Karpas-422 (cell line): Measurements from ENCODE around the gene HYI. TPM values are rescaled to one million over a fixed set of nuclear protein-coding genes. Genes with fewer than 3 reads are reported as not detected.

ENCODE experiments used
- DNase-seq: peaks from one replicate; pipeline ENCODE4 v3.0.0-alpha.2; 2015
- H2AFZ ChIP-seq: fragments of 200-600 bp; sonication (generic); 2 replicates; pipeline ENCODE4 v1.6.1; 2014; ENCODE audit warnings: antibody characterized with exemption, low read length, mixed read lengths
- H3K27ac ChIP-seq: fragments of 200-600 bp; sonication (generic); 2 replicates; pipeline ENCODE4 v1.5.1; 2014; ENCODE audit warnings: mild to moderate bottlenecking, low read length, moderate library complexity
- H3K27me3 ChIP-seq: fragments of 200-600 bp; sonication (generic); 2 replicates; pipeline ENCODE4 v1.6.1; 2014; ENCODE audit warnings: low read length, mixed read lengths
- H3K36me3 ChIP-seq: fragments of 200-600 bp; sonication (generic); 2 replicates; pipeline ENCODE4 v1.6.1; 2014; ENCODE audit warnings: low read length, mixed read lengths; ENCODE audit not compliant: insufficient read depth
- H3K4me1 ChIP-seq: fragments of 200-600 bp; sonication (generic); 2 replicates; pipeline ENCODE4 v1.6.1; 2014; ENCODE audit warnings: mild to moderate bottlenecking, low read length, mixed read lengths
- H3K4me2 ChIP-seq: fragments of 200-600 bp; sonication (generic); 2 replicates; pipeline ENCODE4 v1.6.1; 2014; ENCODE audit warnings: low read length, low read depth, mild to moderate bottlenecking; ENCODE audit not compliant: poor library complexity, severe bottlenecking
- H3K4me3 ChIP-seq: fragments of 200-600 bp; sonication (generic); 2 replicates; pipeline ENCODE4 v1.5.1; 2014; ENCODE audit warnings: mild to moderate bottlenecking, antibody characterized with exemption, low read length, mixed read lengths
- H3K79me2 ChIP-seq: fragments of 200-600 bp; sonication (generic); 2 replicates; pipeline ENCODE4 v1.6.1; 2014; ENCODE audit warnings: mild to moderate bottlenecking, low read length, mixed read lengths
- H3K9ac ChIP-seq: fragments of 200-600 bp; sonication (generic); 2 replicates; pipeline ENCODE4 v1.6.0; 2014; ENCODE audit warnings: low read length
- H3K9me2 ChIP-seq: fragments of 200-600 bp; sonication (generic), shearing (Covaris generic); replicated peaks from 2 replicates; pipeline ENCODE4 v1.6.0; 2014; ENCODE audit warnings: mild to moderate bottlenecking, low read length, moderate library complexity; ENCODE audit not compliant: insufficient read depth
- H3K9me3 ChIP-seq: fragments of 300-700, 200-600 bp; sonication (generic); 2 replicates; pipeline ENCODE4 v1.6.1; 2014; ENCODE audit warnings: low read length, mixed read lengths
- H4K20me1 ChIP-seq: fragments of 200-600 bp; sonication (generic); 2 replicates; pipeline ENCODE4 v1.6.1; 2014; ENCODE audit warnings: mild to moderate bottlenecking, antibody characterized with exemption, low read length, low read depth; ENCODE audit not compliant: insufficient read depth
- total RNA-seq: library from RNA; depleted of rRNA; stranded (reverse); fragments of >200 nt; shearing (Covaris generic); gene quantifications from 2 replicates; pipeline ENCODE4 v1.2.3, GENCODE V29; 2014; ENCODE audit warnings: low replicate concordance

HYI gene
- total RNA-seq, 1 experiment from 2014 or later: not detected

DNA sequence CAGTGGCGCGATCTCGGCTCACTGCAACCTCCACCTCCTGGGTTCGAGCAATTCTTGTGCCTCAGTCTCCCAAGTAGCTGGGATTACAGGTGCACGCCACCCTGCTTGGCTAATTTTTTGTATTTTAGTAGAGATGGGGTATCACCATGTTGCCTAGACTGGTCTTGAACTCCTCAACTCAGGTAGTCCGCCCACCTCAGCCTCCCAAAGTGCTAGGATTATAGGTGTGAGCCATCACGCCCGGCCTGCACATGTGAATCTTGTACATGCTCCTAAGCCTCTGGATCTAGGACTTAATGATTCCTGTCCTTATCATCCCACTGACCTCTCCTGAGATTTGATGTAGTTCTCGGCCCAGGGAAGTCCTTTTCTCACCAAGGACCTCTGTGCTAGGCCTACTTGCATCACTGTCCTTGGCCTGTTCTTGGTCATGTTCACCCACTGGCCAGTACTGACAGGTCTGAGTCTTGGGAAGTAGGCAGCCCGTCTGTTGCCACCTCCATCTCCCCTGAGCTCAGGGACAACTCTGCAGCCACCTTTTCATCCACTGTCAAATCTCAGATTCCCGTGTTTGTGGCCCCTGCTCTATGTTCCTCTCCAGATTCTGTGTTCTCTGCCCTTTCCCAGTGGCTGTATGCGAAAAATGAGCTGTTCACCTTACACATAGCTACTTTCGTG lies 9.4 kb downstream of the HYI start:
- no peaks in the 10 kb centered on the region for H3K27me3 ChIP-seq
- no peaks in the 10 kb centered on the region for H3K79me2 ChIP-seq
- H3K4me3 ChIP-seq: no peak overlapping the region
- no peak overlapping the region for H3K9ac ChIP-seq
- H3K4me2 ChIP-seq: no peak overlapping the region
- H3K9me2 ChIP-seq: no peaks in the 10 kb centered on the region
- no peaks in the 10 kb centered on the region for H3K9me3 ChIP-seq
- no peak for DNase-seq
- 0 out of 2 replicates have a peak, but pooled peaks cover 2% of the 10 kb centered on the region for H3K36me3 ChIP-seq
- no peak overlapping the region for H2AFZ ChIP-seq
- no peak overlapping the region for H3K27ac ChIP-seq
- no peaks in the 10 kb centered on the region for H3K4me1 ChIP-seq
- H4K20me1 ChIP-seq: no peaks in the 10 kb centered on the region

DNA sequence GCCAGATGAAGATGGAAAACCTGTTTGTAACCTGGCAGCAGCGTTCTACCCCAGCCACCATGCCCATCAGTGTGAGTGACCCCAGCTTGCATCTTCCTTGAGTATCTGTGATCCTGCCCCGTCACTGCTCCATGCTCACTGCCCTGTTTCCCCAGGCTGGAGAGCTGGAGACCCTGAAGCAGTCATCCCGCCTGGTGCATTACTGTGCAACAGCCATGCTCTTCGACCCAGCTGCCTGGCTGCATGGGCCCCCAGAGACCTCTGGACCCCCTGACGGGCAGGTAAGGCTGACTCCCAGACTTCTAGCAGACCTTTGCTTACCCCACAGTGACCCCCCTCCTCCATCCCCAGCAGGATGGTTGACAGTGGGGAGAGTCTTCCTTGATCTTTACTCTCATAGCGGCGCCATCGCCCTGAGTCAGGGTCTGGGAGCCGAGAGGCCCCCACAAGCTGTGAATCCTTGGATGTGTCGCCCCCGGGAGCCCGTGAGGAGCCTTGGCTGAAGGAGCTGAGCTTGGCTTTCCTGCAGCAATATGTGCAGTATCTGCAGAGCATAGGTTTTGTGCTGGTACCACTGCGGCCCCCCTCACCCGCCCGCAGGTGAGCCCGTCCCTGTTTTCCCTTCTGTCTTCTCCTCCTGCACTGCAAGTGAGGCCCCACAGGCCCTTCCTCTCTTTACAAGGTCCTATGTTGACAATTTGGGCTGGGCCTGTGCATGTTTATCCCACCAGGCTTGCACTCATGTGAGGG lies 10.4 kb downstream of the HYI start:
- Histone ChIP-seq H3K27ac (no peak overlapping the region), H3K4me1 (no peaks in the 10 kb centered on the region), H3K9me2 (no peaks in the 10 kb centered on the region), H3K27me3 (no peaks in the 10 kb centered on the region), H3K4me3 (no peak overlapping the region), H3K79me2 (no peaks in the 10 kb centered on the region), H3K36me3 (0 out of 2 replicates have a peak, but pooled peaks cover 2% of the 10 kb centered on the region), H4K20me1 (no peaks in the 10 kb centered on the region), H2AFZ (no peak overlapping the region), H3K9me3 (no peaks in the 10 kb centered on the region), H3K4me2 (no peak overlapping the region), H3K9ac (no peak overlapping the region)
- DNase-seq: no peak

DNA sequence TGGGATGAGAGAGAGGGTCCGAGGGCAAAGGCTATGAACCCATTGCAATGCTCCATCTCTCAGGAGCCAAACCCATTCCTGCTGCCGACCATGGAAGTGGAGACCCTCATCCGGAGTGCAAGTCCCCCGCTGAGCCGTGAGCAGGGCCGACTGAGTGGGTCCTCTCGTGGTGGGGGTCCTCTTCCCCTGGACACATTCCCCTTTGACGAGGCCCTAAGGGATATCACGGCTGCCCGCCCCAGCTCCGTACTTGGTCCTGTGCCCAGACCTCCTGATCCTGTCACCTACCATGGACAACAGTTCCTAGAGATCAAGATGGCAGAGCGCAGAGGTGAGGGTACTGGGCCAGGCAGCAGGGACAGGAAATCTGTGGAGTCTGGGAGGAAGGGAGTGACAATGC lies 11.0 kb downstream of the HYI start:
- H3K4me2 ChIP-seq: no peak overlapping the region
- H3K36me3 ChIP-seq: 0 out of 2 replicates have a peak, but pooled peaks cover 2% of the 10 kb centered on the region

DNA sequence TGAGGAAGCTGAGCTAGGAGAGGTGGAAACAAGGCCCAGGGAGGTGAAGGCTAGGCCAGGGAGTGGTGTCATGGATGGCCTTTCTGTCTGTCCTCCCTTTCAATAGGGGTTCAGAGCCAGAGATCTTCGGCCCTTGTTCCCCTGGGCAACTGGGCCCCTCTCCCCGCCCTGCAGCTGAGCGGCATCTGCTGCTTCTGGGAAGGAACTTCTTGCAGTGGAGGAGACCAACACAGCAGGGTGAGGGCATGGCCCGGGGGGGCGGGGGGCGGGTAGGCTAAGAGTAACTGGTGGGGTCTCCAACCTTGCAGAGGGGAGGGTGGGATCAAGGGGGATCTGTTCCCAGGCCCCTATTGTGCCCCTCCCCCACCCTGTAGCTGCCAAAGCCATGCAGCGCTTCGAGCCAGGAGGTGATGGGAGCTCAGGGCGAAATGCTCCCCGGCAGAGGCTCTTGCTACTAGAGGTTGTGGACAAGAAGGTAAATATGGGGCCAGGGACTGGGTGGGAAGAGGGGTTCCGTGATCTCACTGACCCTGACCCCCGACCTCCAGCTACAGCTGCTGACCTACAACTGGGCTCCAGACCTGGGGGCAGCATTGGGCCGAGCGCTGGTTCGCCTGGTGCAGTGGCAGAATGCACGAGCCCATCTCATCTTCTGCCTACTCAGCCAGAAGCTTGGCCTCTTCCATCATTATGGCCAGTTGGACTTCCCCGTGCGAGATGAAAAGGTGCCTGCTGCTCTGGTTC lies 11.7 kb downstream of the HYI start:
- no peaks in the 10 kb centered on the region for H3K4me1 ChIP-seq
- H2AFZ ChIP-seq: no peak overlapping the region
- H4K20me1 ChIP-seq: no peaks in the 10 kb centered on the region
- no peaks in the 10 kb centered on the region for H3K9me3 ChIP-seq
- 0 out of 2 replicates have a peak, but pooled peaks cover 2% of the 10 kb centered on the region for H3K36me3 ChIP-seq
- H3K27me3 ChIP-seq: no peaks in the 10 kb centered on the region
- H3K4me3 ChIP-seq: no peak overlapping the region
- no peak overlapping the region for H3K27ac ChIP-seq
- no peak overlapping the region for H3K4me2 ChIP-seq
- H3K9ac ChIP-seq: no peak overlapping the region
- H3K9me2 ChIP-seq: no peaks in the 10 kb centered on the region
- DNase-seq: no peak
- H3K79me2 ChIP-seq: no peaks in the 10 kb centered on the region

More for the DNA sequence above, 11.0 kb downstream of the HYI start:
- no peak overlapping the region for H3K4me3 ChIP-seq
- no peak overlapping the region for H3K27ac ChIP-seq
- no peak for DNase-seq
- no peak overlapping the region for H3K9ac ChIP-seq
- no peaks in the 10 kb centered on the region for H3K79me2 ChIP-seq
- H4K20me1 ChIP-seq: no peaks in the 10 kb centered on the region
- H3K4me1 ChIP-seq: no peaks in the 10 kb centered on the region
- no peaks in the 10 kb centered on the region for H3K9me2 ChIP-seq
- no peaks in the 10 kb centered on the region for H3K9me3 ChIP-seq
- H2AFZ ChIP-seq: no peak overlapping the region
- no peaks in the 10 kb centered on the region for H3K27me3 ChIP-seq

DNA sequence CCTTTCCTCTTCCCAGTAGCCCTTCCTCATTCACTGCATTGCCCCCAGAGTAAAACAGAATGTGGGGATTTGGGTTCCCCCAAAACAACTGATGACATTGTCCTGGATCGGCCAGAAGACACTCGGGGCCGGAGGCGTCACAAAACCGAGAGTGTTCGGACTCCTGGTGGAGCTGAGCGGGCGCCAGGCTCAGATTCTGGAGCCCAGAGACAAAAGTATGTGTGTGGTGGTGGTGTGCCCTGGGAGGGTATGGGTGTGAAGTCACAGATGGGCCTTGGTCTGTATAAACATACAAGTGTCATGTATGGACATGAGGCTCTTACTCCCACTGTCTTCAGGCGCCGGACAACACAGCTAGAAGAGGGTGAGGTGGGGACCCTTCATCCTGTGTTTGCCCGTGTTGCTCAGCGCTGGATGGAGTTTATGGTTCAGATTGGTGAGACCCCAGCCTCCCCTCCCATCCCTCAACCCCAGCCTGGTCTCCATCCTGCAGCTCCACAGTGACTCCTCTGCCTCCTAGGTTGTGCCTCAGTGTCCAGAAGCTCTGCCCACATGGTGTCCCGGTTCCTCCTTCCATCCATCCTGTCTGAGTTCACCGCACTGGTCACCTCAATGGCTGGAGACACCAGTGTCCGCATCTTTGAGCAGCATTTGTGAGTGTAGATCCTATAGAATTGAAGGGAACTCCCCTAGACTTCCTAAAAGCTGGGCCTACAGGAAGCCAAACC lies 12.4 kb downstream of the HYI start:
- no peak overlapping the region for H3K9ac ChIP-seq
- no peak overlapping the region for H2AFZ ChIP-seq
- no peaks in the 10 kb centered on the region for H3K27me3 ChIP-seq
- H3K27ac ChIP-seq: no peak overlapping the region
- no peak overlapping the region for H3K4me2 ChIP-seq
- no peaks in the 10 kb centered on the region for H3K4me1 ChIP-seq
- H4K20me1 ChIP-seq: no peaks in the 10 kb centered on the region
- H3K9me3 ChIP-seq: no peaks in the 10 kb centered on the region
- H3K36me3 ChIP-seq: 0 out of 2 replicates have a peak, but pooled peaks cover 2% of the 10 kb centered on the region
- H3K79me2 ChIP-seq: no peaks in the 10 kb centered on the region
- H3K4me3 ChIP-seq: no peak overlapping the region
- no peak for DNase-seq
- no peaks in the 10 kb centered on the region for H3K9me2 ChIP-seq

DNA sequence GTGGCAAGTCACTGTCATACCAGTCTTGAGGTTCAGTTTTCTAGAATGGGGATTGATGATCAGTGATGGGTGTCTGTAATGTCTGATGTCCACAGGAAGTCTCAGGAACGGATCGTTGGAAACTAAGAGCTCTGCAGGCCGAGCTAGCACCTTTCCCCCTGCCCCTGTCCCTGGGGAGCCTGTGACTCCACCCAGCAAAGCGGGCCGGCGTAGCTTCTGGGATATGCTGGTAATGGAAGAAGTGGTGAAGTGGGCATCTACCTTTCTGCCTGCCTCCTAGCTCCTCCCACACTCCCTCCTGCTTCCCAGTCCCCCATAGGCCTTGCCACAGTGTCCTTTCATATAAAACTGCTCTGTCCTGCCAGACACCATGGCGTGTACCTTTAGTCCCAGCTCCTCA lies 13.4 kb downstream of the HYI start:
- H3K36me3 ChIP-seq: 0 out of 2 replicates have a peak, but pooled peaks cover 2% of the 10 kb centered on the region
- H3K9me3 ChIP-seq: no peaks in the 10 kb centered on the region

DNA sequence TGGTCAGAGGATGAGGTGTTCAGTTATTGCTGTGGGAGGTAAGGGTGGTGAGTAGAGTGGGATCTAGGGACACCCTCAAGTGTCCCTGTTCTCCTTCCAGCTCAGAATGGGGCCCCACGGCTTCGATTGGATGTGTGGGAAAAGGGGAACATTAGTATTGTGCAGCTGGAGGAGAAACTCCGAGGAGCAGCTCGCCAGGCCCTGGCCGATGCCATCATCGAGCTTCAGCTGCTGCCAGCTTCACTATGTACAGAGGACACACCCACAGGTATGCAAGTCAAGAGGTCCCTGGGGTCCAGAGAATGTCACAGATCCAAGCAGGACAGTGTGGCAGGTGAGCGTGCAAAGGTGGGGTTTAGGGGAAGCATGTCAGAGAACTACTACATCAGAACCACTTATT lies 13.9 kb downstream of the HYI start:
- Histone ChIP-seq H3K79me2 (no peaks in the 10 kb centered on the region), H4K20me1 (no peaks in the 10 kb centered on the region), H2AFZ (no peak overlapping the region), H3K9me2 (no peaks in the 10 kb centered on the region), H3K9me3 (no peaks in the 10 kb centered on the region), H3K27me3 (no peaks in the 10 kb centered on the region), H3K9ac (no peak overlapping the region), H3K36me3 (0 out of 2 replicates have a peak, but pooled peaks cover 2% of the 10 kb centered on the region), H3K4me2 (no peak overlapping the region), H3K4me1 (no peaks in the 10 kb centered on the region), H3K4me3 (no peak overlapping the region), H3K27ac (no peak overlapping the region)
- no peak for DNase-seq

More for the DNA sequence above, 13.4 kb downstream of the HYI start:
- no peaks in the 10 kb centered on the region for H4K20me1 ChIP-seq
- H3K79me2 ChIP-seq: no peaks in the 10 kb centered on the region
- H3K4me3 ChIP-seq: no peak overlapping the region
- no peak overlapping the region for H2AFZ ChIP-seq
- no peaks in the 10 kb centered on the region for H3K4me1 ChIP-seq
- H3K27ac ChIP-seq: no peak overlapping the region
- DNase-seq: no peak
- H3K9me2 ChIP-seq: no peaks in the 10 kb centered on the region
- H3K9ac ChIP-seq: no peak overlapping the region
- H3K4me2 ChIP-seq: no peak overlapping the region
- H3K27me3 ChIP-seq: no peaks in the 10 kb centered on the region
